WTC11 (cell line): Measurements from ENCODE around the gene METTL5. TPM values are rescaled to one million over a fixed set of nuclear protein-coding genes. Genes with fewer than 3 reads are reported as not detected.

Experiments used
- AR ChIP-seq: fragments of 250-450 bp; sonication (Bioruptor Pico); IDR thresholded peaks from 2 replicates; pipeline ENCODE4 v1.9.0; 2021; ENCODE audit warnings: mild to moderate bottlenecking
- ARID4B ChIP-seq: sonication (generic); formaldehyde crosslinking; IDR thresholded peaks from 2 replicates; pipeline ENCODE4 v1.8.0; 2023; ENCODE audit warnings: missing genetic modification reagents, mild to moderate bottlenecking, borderline replicate concordance
- ATF1 ChIP-seq: sonication (generic); formaldehyde crosslinking; IDR thresholded peaks from 2 replicates; pipeline ENCODE4 v1.8.1; 2023; ENCODE audit warnings: mild to moderate bottlenecking, moderate library complexity, missing genetic modification reagents
- ATF2 ChIP-seq: sonication (generic); formaldehyde crosslinking; IDR thresholded peaks from 2 replicates; pipeline ENCODE4 v1.8.1; 2022; ENCODE audit warnings: low read depth, missing genetic modification reagents, borderline replicate concordance
- ATF6 ChIP-seq: sonication (generic); formaldehyde crosslinking; IDR thresholded peaks from 2 replicates; pipeline ENCODE4 v1.8.1; 2023; ENCODE audit warnings: mild to moderate bottlenecking, missing genetic modification reagents
- JAZF1 ChIP-seq: fragments of 250-450 bp; sonication (Bioruptor Pico); IDR thresholded peaks from 2 replicates; pipeline ENCODE4 v1.9.0; 2021; ENCODE audit warnings: moderate library complexity, mild to moderate bottlenecking, inconsistent platforms
- JUN ChIP-seq: sonication (generic); formaldehyde crosslinking; IDR thresholded peaks from 2 replicates; pipeline ENCODE4 v1.8.0; 2023; ENCODE audit warnings: mild to moderate bottlenecking, missing genetic modification reagents
- MAX ChIP-seq: sonication (generic); formaldehyde crosslinking; IDR thresholded peaks from 2 replicates; pipeline ENCODE4 v1.8.0; 2022; ENCODE audit warnings: mild to moderate bottlenecking, missing genetic modification reagents
- NFATC4 ChIP-seq: fragments of 250-450 bp; sonication (Bioruptor Pico); IDR thresholded peaks from 2 replicates; pipeline ENCODE4 v1.9.0; 2021; ENCODE audit warnings: mild to moderate bottlenecking
- NFE2L1 ChIP-seq: sonication (generic); formaldehyde crosslinking; IDR thresholded peaks from 2 replicates; pipeline ENCODE4 v1.8.1; 2023; ENCODE audit warnings: missing genetic modification reagents
- PREB ChIP-seq: sonication (generic); formaldehyde crosslinking; IDR thresholded peaks from 2 replicates; pipeline ENCODE4 v1.8.1; 2022; ENCODE audit warnings: mild to moderate bottlenecking, missing genetic modification reagents, moderate library complexity, borderline replicate concordance
- SMAD4 ChIP-seq: sonication (generic); formaldehyde crosslinking; IDR thresholded peaks from 2 replicates; pipeline ENCODE4 v1.8.0; 2022; ENCODE audit warnings: mild to moderate bottlenecking, missing genetic modification reagents
- SP1 ChIP-seq: sonication (generic); formaldehyde crosslinking; conservative IDR thresholded peaks from 2 replicates; pipeline ENCODE4 v1.8.1; 2022; ENCODE audit warnings: missing genetic modification reagents
- STAT6 ChIP-seq: sonication (generic); formaldehyde crosslinking; conservative IDR thresholded peaks from 2 replicates; pipeline ENCODE4 v1.8.1; 2023; ENCODE audit warnings: mild to moderate bottlenecking, low read depth, missing genetic modification reagents, moderate library complexity
- TCF7 ChIP-seq: sonication (generic); formaldehyde crosslinking; IDR thresholded peaks from 2 replicates; pipeline ENCODE4 v1.8.0; 2022; ENCODE audit warnings: mild to moderate bottlenecking, low read depth, missing genetic modification reagents, moderate library complexity
- USF1 ChIP-seq: sonication (generic); formaldehyde crosslinking; IDR thresholded peaks from 2 replicates; pipeline ENCODE4 v1.8.0; 2022; ENCODE audit warnings: mild to moderate bottlenecking, missing genetic modification reagents
- ZBTB21 ChIP-seq: sonication (generic); formaldehyde crosslinking; IDR thresholded peaks from 2 replicates; pipeline ENCODE4 v1.8.1; 2023; ENCODE audit warnings: mild to moderate bottlenecking, missing genetic modification reagents, borderline replicate concordance
- ZNF416 ChIP-seq: fragments of 250-450 bp; sonication (Bioruptor Pico); IDR thresholded peaks from 2 replicates; pipeline ENCODE4 v1.9.0; 2021; ENCODE audit warnings: mild to moderate bottlenecking, inconsistent platforms
- ZNF512 ChIP-seq: sonication (generic); formaldehyde crosslinking; IDR thresholded peaks from 2 replicates; pipeline ENCODE4 v1.8.1; 2022; ENCODE audit warnings: missing genetic modification reagents, borderline replicate concordance
- total RNA-seq: library from RNA; stranded (reverse); gene quantifications from 3 replicates; pipeline ENCODE4 v1.2.3, GENCODE V29; 2021

The METTL5 gene
- total RNA-seq, 1 experiment from 2014 or later, result 90.9 TPM

- TF ChIP-seq ARID4B (peak; percentile 62; the same call in 1 of the 2 replicates), MAX (peak; percentile 59; the same call in 1 of the 2 replicates), JUN (CRISPR knock-in tag) (no peak), USF1 (CRISPR knock-in tag) (no peak), ATF2 (CRISPR knock-in tag) (no peak), TCF7 (CRISPR knock-in tag) (peak; percentile 56; the same call in 1 of the 2 replicates), SP1 (peak; percentile 85), ATF1 (CRISPR knock-in tag) (no peak), STAT6 (CRISPR knock-in tag) (no peak), PREB (no peak), ZBTB21 (CRISPR knock-in tag) (no peak), NFE2L1 (CRISPR knock-in tag) (peak; percentile 62; the same call in 1 of the 2 replicates), SMAD4 (no peak), NFATC4 (no peak), ATF6 (no peak), JAZF1 (no peak), ZNF512 (CRISPR knock-in tag) (no peak), AR (CRISPR knock-in tag) (no peak), ZNF416 (CRISPR knock-in tag) (no peak; the same call in 1 of the 2 replicates)
These were observed 25.8 kb downstream of the METTL5 start, which contains the start of gene SSB (continued) for GRCh38 chr2:169798718-169799592.
